Astrocyte (in vitro differentiated cells and primary cell): ENCODE measurements around the gene LIPC. TPM values are rescaled to one million over a fixed set of nuclear protein-coding genes. Genes with fewer than 3 reads are reported as not detected.

Experiments
- DNase-seq: peaks from one replicate; pipeline ENCODE4 v3.0.0-alpha.2; 2010; ENCODE audit warnings: low read depth
- FAIRE-seq: peaks from 2 replicates; lab custom pipeline; 2011; peaks lifted over from hg19 to GRCh38; lab: Jason Lieb, UNC
- H2AFZ ChIP-seq: 2 replicates; pipeline ENCODE4 v1.6.0; 2012; ENCODE audit warnings: low read depth, low read length, inconsistent platforms
- H3K27ac ChIP-seq: 2 replicates; pipeline ENCODE4 v1.5.1; 2011; ENCODE audit warnings: low read depth, low read length, inconsistent platforms
- H3K27me3 ChIP-seq: 2 replicates; pipeline ENCODE4 v1.6.0; 2011; ENCODE audit warnings: low read length, inconsistent platforms; ENCODE audit not compliant: insufficient read depth
- H3K36me3 ChIP-seq: 2 replicates; pipeline ENCODE4 v1.5.1; 2011; ENCODE audit warnings: low read length, inconsistent platforms; ENCODE audit not compliant: insufficient read depth
- H3K4me1 ChIP-seq: 2 replicates; pipeline ENCODE4 v1.5.1; 2011; ENCODE audit warnings: low read length, inconsistent platforms; ENCODE audit not compliant: insufficient read depth
- H3K4me2 ChIP-seq: 2 replicates; pipeline ENCODE4 v1.6.0; 2012; ENCODE audit warnings: low read length, inconsistent platforms
- H3K4me3 ChIP-seq: 2 replicates; pipeline ENCODE4 v1.5.1; 2011; ENCODE audit warnings: low read depth, mild to moderate bottlenecking, low read length, inconsistent platforms; ENCODE audit not compliant: insufficient read depth
- H3K79me2 ChIP-seq: 2 replicates; pipeline ENCODE4 v1.6.0; 2012; ENCODE audit warnings: mild to moderate bottlenecking, low read length, inconsistent platforms; ENCODE audit not compliant: insufficient read depth
- H3K9ac ChIP-seq: 2 replicates; pipeline ENCODE4 v1.6.0; 2012; ENCODE audit warnings: mild to moderate bottlenecking, low read length, inconsistent platforms
- H3K9me3 ChIP-seq: 2 replicates; pipeline ENCODE4 v1.5.1; 2012; ENCODE audit warnings: low read depth, mild to moderate bottlenecking, low read length, inconsistent platforms; ENCODE audit not compliant: insufficient read depth
- H4K20me1 ChIP-seq: 2 replicates; pipeline ENCODE4 v1.6.0; 2012; ENCODE audit warnings: low read length, inconsistent platforms; ENCODE audit not compliant: insufficient read depth
- H3K27ac Mint-ChIP-seq: one replicate; pipeline ENCODE4 v1.8.0; 2021; ENCODE audit warnings: mild to moderate bottlenecking, mixed read lengths; ENCODE audit not compliant: unreplicated experiment
- H3K27me3 Mint-ChIP-seq: one replicate; pipeline ENCODE4 v1.8.0; 2021; ENCODE audit warnings: low read depth, mixed read lengths; ENCODE audit not compliant: unreplicated experiment
- H3K36me3 Mint-ChIP-seq: one replicate; pipeline ENCODE4 v1.8.0; 2021; ENCODE audit warnings: low read depth, mixed read lengths; ENCODE audit not compliant: unreplicated experiment
- H3K4me1 Mint-ChIP-seq: one replicate; pipeline ENCODE4 v1.8.0; 2021; ENCODE audit warnings: low read depth, mixed read lengths; ENCODE audit not compliant: unreplicated experiment
- H3K4me3 Mint-ChIP-seq: one replicate; pipeline ENCODE4 v1.8.0; 2021; ENCODE audit warnings: mild to moderate bottlenecking, moderate library complexity, mixed read lengths; ENCODE audit not compliant: unreplicated experiment
- H3K9me3 Mint-ChIP-seq: one replicate; pipeline ENCODE4 v1.8.0; 2021; ENCODE audit warnings: mild to moderate bottlenecking, mixed read lengths; ENCODE audit not compliant: unreplicated experiment
- EZH2 ChIP-seq: IDR thresholded peaks from 2 replicates; pipeline ENCODE4 v1.6.1; 2012; ENCODE audit warnings: mild to moderate bottlenecking, low read length, inconsistent platforms; ENCODE audit not compliant: insufficient read depth
- total RNA-seq: library from RNA; stranded (reverse); gene quantifications from 2 replicates; pipeline ENCODE4 v1.2.1, GENCODE V29; 2021
- TF ChIP-seq, protein P1 (sequence below): IDR thresholded peaks from 2 replicates; pipeline ENCODE4 v1.5.1; 2011; ENCODE audit warnings: low read depth, mild to moderate bottlenecking, inconsistent platforms, low read length, moderate library complexity; ENCODE audit not compliant: insufficient read depth

LIPC gene
- total RNA-seq, 1 donor from 2014 or later, result not detected

DNA sequence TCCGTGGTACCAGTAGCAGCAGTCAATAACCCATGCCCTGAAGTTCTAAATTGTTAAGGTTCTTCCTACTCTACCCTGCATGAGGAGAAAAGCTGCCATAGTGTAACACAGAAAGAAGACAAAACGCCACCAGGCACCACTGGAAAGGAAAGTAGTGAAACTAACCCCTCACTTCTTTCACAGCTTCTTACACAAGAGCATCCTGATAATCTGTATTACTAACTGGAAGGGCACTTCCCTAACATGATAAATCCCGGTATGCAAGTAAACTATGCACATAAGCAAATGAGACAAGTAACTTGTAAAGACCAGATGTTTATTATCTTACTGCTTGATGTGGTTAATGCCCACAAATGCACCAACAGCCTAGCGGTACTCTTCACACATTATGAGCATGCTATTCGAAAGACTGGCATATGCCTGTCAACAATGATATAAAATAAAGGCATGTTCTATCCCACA lies 176.4 kb downstream of the LIPC start:
- H3K9ac ChIP-seq, result no peak overlapping the region
- Mint-ChIP-seq H3K36me3 (peaks cover 24% of the 10 kb centered on the region), H3K4me3 (no peak overlapping the region), H3K4me1 (peaks cover 18% of the 10 kb centered on the region), H3K9me3 (no peaks in the 10 kb centered on the region), H3K27ac (no peak overlapping the region), H3K27me3 (no peaks in the 10 kb centered on the region)
- peaks cover 9% of the 10 kb centered on the region for H3K79me2 ChIP-seq
- peaks cover 7% of the 10 kb centered on the region for H3K36me3 ChIP-seq
- H3K9me3 ChIP-seq, result no peaks in the 10 kb centered on the region
- DNase-seq (peak; percentile 81), FAIRE-seq (peak; percentile 26)
- peaks cover 4% of the 10 kb centered on the region for H4K20me1 ChIP-seq
- TF ChIP-seq, protein P1, sequence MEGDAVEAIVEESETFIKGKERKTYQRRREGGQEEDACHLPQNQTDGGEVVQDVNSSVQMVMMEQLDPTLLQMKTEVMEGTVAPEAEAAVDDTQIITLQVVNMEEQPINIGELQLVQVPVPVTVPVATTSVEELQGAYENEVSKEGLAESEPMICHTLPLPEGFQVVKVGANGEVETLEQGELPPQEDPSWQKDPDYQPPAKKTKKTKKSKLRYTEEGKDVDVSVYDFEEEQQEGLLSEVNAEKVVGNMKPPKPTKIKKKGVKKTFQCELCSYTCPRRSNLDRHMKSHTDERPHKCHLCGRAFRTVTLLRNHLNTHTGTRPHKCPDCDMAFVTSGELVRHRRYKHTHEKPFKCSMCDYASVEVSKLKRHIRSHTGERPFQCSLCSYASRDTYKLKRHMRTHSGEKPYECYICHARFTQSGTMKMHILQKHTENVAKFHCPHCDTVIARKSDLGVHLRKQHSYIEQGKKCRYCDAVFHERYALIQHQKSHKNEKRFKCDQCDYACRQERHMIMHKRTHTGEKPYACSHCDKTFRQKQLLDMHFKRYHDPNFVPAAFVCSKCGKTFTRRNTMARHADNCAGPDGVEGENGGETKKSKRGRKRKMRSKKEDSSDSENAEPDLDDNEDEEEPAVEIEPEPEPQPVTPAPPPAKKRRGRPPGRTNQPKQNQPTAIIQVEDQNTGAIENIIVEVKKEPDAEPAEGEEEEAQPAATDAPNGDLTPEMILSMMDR, result no peak
- TF ChIP-seq EZH2, result no peak
- H2AFZ ChIP-seq, result no peak overlapping the region
- H3K4me3 ChIP-seq, result no peak overlapping the region
- no peak overlapping the region for H3K4me2 ChIP-seq
- no peaks in the 10 kb centered on the region for H3K4me1 ChIP-seq
- no peak overlapping the region for H3K27ac ChIP-seq
- no peaks in the 10 kb centered on the region for H3K27me3 ChIP-seq

DNA sequence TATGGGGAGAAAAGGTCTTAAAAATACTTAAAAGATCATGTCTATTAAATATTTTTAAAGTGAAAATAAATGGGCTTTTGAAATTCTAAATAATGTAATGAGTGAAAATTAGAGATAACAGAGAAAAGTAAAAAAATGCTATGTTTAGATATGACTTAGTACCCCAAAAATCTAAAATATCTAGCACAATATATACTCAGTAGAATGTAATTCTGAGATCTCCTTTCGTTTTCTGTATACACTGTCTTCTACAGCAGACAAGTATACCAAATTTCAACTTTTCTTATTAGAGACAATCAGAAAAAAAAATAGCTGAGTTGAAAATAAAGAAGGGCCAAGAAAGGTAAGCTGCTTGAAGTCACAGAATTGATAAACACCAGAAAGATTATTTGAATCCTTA lies 176.9 kb downstream of the LIPC start:
- H2AFZ ChIP-seq, result no peak overlapping the region
- H3K4me3 ChIP-seq, result no peak overlapping the region
- H3K9ac ChIP-seq, result no peak overlapping the region
- Mint-ChIP-seq H3K4me1 (peaks cover 18% of the 10 kb centered on the region), H3K27ac (no peak overlapping the region), H3K36me3 (peaks cover 25% of the 10 kb centered on the region), H3K9me3 (peaks cover 2% of the 10 kb centered on the region), H3K4me3 (no peak overlapping the region), H3K27me3 (no peaks in the 10 kb centered on the region)
- no peak overlapping the region for H3K27ac ChIP-seq
- no peaks in the 10 kb centered on the region for H3K9me3 ChIP-seq
- peaks cover 9% of the 10 kb centered on the region for H3K79me2 ChIP-seq
- no peak overlapping the region for H3K4me2 ChIP-seq
- FAIRE-seq, result no peak
- peaks cover 7% of the 10 kb centered on the region for H3K36me3 ChIP-seq
- H3K4me1 ChIP-seq, result no peaks in the 10 kb centered on the region
- no peak for DNase-seq
- peaks cover 4% of the 10 kb centered on the region for H4K20me1 ChIP-seq
- TF ChIP-seq EZH2, result no peak
- TF ChIP-seq, protein P1, result no peak
- no peaks in the 10 kb centered on the region for H3K27me3 ChIP-seq
